ENCODE measurements around the gene FAM131C.
A peak's percentile ranks its signal among the peaks of the same experiment; 100 is the strongest.

The FAM131C gene

DNA sequence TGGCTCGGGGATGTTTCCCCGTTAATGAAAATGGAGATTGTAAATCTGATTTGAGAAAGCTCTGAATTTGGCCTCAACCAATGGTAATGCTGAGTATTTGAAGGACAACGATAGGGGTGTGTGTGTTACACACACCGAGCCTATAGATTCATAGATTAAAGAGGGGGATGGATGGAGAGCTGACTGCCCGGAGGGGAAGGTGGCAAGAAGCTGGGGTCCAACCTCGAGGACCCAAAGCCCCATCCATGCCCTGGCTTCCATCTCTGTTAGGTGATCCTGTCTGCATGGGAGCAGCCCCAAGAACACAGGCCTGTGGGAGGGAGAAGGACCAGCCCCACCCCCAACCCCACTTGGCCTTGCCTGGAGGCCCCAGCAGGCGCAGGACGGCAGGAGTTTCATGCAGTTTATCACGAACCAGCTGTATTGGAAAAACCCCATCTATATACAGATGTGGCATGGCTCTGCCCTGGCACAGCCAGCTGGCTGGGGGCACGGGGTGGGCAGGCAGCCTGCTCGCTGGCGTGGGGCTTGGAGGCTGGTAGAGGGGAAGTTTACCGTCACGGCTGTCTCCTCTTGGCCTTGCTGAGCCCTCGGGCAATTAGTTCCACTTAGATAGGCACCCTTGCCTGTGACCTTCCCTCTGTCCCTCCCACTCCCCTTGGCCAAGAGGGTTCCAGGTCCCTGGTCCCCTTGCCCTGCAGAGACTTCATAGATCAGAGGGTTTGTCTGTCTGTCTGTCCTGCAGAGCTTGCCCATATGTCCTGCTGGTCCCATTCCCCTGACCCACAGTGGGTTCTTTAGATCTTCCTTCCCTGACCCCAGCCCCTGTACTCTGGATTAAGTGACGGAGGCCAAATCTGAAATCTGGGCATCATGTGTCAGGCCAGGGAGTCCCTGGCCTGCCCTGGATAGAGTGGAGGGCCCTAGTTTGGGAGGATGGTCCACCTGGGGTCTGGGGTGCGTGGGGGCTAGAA is 58.7 kb downstream of the FAM131C start:
- Histone ChIP-seq H3K4me1 (ENCODE audit: control insufficient read depth, insufficient read depth, low read length) (peaks cover 8% of the 10 kb centered on the region), H3K9me3 (ENCODE audit: control insufficient read depth, insufficient read depth, low read length) (no peaks in the 10 kb centered on the region), H3K9ac (ENCODE audit: low read depth, low read length) (no peak overlapping the region), H3K27me3 (ENCODE audit: control insufficient read depth, insufficient read depth, low read length) (no peaks in the 10 kb centered on the region), H3K36me3 (ENCODE audit: control insufficient read depth, insufficient read depth, low read length) (no peaks in the 10 kb centered on the region), H3K4me3 (ENCODE audit: low read depth, low read length) (no peak overlapping the region)

DNA sequence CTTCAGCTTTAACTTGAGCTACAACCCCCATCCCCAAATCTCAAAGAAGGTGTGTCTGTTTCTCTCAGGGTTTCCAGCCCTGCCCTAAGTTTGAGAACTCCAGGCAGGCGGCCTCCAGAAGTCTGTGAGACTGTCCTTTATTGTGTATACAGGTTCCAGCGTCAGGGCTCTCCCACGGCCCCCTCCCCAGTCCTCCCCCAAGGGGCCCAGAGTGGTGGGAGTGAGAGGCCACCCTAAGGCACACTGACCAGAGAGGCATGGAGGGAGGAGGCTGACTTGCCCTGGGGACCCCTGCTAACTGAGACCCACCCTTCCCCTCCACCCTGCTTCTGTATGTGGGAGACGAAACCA is 59.6 kb downstream of the FAM131C start:
- Histone ChIP-seq H3K9ac (ENCODE audit: low read depth, low read length) (no peak overlapping the region), H3K4me3 (ENCODE audit: low read depth, low read length) (peak overlapping the region; percentile 30), H3K36me3 (ENCODE audit: control insufficient read depth, insufficient read depth, low read length) (no peaks in the 10 kb centered on the region), H3K9me3 (ENCODE audit: control insufficient read depth, insufficient read depth, low read length) (no peaks in the 10 kb centered on the region), H3K4me1 (ENCODE audit: control insufficient read depth, insufficient read depth, low read length) (peaks cover 8% of the 10 kb centered on the region), H3K27me3 (ENCODE audit: control insufficient read depth, insufficient read depth, low read length) (no peaks in the 10 kb centered on the region)

DNA sequence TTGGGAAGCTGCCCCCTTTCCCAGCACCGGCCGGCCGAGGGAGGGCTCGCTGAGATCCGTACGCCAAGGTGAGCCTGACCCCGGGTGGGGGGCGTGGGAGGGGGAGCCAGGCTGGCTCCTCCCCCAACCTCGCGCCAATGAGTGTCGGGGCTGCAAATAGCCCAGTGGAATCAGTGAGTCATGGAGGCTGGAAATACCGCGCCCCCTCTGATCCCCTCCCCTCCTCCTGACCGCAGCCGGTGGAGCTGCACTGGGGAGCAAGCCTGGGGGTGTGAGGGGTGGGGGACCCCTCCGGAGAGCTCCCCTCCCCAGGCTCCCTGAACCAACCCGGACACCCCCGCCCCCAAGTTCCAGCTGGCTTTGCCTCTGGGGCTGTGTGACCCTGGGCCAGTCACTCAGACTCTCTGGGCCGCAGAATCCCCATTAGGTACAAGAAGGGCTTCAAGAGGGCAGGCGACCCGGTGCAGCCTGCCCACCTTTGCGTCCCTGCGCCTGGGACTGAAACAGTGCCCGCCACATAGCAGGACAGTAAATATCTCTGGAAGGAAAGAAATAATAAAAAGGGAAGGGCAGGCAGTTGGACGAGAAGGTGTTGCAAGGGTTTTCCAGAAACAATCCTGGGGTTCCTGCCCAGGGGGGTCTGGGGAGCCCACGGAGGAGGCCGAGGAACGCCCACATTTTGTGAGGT is 60.1 kb downstream of the FAM131C start:
- H3K36me3 ChIP-seq (ENCODE audit: control insufficient read depth, insufficient read depth, low read length) = no peaks in the 10 kb centered on the region
- peak overlapping the region; percentile 30 for H3K4me3 ChIP-seq (ENCODE audit: low read depth, low read length)
- H3K27me3 ChIP-seq (ENCODE audit: control insufficient read depth, insufficient read depth, low read length) = no peaks in the 10 kb centered on the region
- no peak overlapping the region for H3K9ac ChIP-seq (ENCODE audit: low read depth, low read length)
- no peaks in the 10 kb centered on the region for H3K9me3 ChIP-seq (ENCODE audit: control insufficient read depth, insufficient read depth, low read length)
- peaks cover 8% of the 10 kb centered on the region for H3K4me1 ChIP-seq (ENCODE audit: control insufficient read depth, insufficient read depth, low read length)

DNA sequence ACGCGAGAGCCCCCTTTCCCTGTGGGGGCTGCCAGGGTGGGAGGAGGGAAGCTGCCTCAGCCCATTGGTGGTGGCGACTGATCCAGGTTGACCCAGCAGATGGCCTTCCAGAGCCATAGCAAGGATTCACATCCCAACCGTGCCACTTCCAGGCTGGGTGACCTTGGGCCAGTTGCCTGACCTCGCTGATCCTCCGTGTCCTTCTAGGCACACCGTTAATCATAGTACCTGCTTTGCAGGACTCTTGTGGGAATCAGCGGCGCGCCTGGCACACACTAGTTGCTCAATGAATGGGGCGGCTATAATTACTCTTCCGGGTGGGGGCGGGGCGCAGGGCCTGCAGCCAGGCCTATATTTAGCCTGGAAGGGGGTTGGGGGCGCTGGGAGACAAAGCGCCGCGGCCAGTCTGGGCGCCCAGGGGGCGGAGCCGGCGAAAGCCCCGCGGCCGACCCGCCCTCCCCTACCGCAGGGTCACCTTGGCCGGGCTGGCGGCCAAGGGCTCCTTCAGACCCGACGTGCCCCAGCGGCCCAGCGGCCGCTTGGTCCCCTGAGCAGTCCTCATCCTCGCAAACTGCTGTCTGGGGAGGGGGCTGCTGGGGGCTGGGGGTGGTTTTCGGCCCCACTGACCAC is 60.7 kb downstream of the FAM131C start:
- peak overlapping the region; percentile 61 for H3K4me3 ChIP-seq (ENCODE audit: low read depth, low read length)
- peak overlapping the region; percentile 41 for H3K9ac ChIP-seq (ENCODE audit: low read depth, low read length)
- no peaks in the 10 kb centered on the region for H3K27me3 ChIP-seq (ENCODE audit: control insufficient read depth, insufficient read depth, low read length)
- H3K4me1 ChIP-seq (ENCODE audit: control insufficient read depth, insufficient read depth, low read length) = peaks cover 8% of the 10 kb centered on the region
- no peaks in the 10 kb centered on the region for H3K36me3 ChIP-seq (ENCODE audit: control insufficient read depth, insufficient read depth, low read length)
- H3K9me3 ChIP-seq (ENCODE audit: control insufficient read depth, insufficient read depth, low read length) = no peaks in the 10 kb centered on the region

DNA sequence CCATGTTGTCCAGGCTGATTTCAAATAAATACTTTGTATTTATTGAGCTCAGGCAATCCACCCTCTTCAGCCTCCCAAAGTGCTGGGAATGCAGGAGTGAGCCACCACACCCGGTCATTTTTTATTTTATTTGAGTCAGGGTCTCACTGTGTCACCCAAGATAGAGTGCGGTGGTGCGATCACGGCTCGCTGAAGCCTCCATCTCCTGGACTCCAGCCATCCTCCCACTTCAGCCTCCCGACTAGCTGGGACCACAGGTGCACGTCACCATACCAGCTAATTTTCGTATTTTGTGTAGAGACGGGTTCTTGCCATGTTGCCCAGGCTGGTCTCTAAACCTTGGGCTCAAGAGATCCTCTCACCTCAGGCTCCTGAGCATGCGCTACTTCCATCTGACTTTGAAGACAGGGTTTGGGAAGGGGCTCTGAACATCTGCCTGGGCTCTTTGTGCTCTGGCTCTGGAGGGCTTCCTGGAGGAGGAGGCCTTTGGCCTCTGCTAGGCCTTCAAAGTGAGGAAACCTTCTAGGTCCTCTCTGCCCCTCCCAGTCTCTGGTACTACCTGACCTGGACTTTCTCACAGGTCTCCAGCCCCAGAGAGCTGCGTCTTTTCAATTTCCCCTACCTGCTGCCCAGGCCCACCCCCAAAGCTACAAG is 61.4 kb downstream of the FAM131C start:
- Histone ChIP-seq H3K9ac (ENCODE audit: low read depth, low read length) (peak overlapping the region; percentile 41), H3K9me3 (ENCODE audit: control insufficient read depth, insufficient read depth, low read length) (no peaks in the 10 kb centered on the region), H3K4me1 (ENCODE audit: control insufficient read depth, insufficient read depth, low read length) (peaks cover 8% of the 10 kb centered on the region), H3K4me3 (ENCODE audit: low read depth, low read length) (peak overlapping the region; percentile 61), H3K36me3 (ENCODE audit: control insufficient read depth, insufficient read depth, low read length) (no peaks in the 10 kb centered on the region), H3K27me3 (ENCODE audit: control insufficient read depth, insufficient read depth, low read length) (no peaks in the 10 kb centered on the region)

DNA sequence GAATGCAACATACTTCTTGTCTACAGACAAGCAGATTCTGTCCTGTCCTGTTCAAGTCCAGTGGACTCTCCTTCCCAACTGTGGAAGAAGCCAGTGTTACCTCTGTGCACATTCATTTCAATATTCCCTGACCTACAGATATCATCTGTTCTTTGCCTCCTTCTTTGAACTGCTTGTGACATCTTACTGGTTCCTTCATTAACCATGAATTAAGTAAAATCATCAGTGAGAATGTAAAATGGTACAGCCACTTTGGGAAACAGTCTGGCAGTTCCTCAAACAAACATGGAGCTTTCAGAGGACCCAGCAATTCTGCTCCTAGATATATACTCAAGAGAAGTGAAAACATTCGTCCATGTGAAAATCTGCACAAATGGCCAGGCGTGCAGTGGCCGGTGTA is 62.6 kb downstream of the FAM131C start:
- H3K4me1 ChIP-seq (ENCODE audit: control insufficient read depth, insufficient read depth, low read length) = peaks cover 8% of the 10 kb centered on the region
- H3K36me3 ChIP-seq (ENCODE audit: control insufficient read depth, insufficient read depth, low read length) = no peaks in the 10 kb centered on the region
- no peak overlapping the region for H3K9ac ChIP-seq (ENCODE audit: low read depth, low read length)
- no peak overlapping the region for H3K4me3 ChIP-seq (ENCODE audit: low read depth, low read length)
- peaks cover 2% of the 10 kb centered on the region for H3K27me3 ChIP-seq (ENCODE audit: control insufficient read depth, insufficient read depth, low read length)
- H3K9me3 ChIP-seq (ENCODE audit: control insufficient read depth, insufficient read depth, low read length) = no peaks in the 10 kb centered on the region

DNA sequence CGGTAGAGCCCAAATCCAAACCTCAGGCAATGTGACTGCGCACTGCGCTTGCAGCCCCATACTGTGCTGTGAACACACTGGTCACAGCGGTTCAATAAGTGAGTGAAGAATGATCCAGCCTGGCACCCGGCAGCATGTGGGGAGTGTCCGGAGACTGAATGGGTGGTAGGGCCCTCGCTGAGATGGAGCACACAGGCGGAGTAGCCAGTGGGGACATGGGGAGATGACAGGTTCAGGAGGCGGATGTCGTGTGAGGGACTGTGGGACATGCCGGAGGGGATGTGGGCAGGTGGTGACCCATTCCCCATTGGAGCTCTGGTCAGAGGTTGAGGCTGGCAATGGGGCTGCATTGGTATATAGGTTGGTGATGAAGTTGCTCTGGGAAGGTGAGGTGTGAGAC is 63.8 kb downstream of the FAM131C start:
- Histone ChIP-seq H3K9ac (ENCODE audit: low read depth, low read length) (no peak overlapping the region), H3K27me3 (ENCODE audit: control insufficient read depth, insufficient read depth, low read length) (peaks cover 2% of the 10 kb centered on the region), H3K4me3 (ENCODE audit: low read depth, low read length) (no peak overlapping the region), H3K9me3 (ENCODE audit: control insufficient read depth, insufficient read depth, low read length) (no peaks in the 10 kb centered on the region), H3K4me1 (ENCODE audit: control insufficient read depth, insufficient read depth, low read length) (peaks cover 5% of the 10 kb centered on the region), H3K36me3 (ENCODE audit: control insufficient read depth, insufficient read depth, low read length) (no peaks in the 10 kb centered on the region)

DNA sequence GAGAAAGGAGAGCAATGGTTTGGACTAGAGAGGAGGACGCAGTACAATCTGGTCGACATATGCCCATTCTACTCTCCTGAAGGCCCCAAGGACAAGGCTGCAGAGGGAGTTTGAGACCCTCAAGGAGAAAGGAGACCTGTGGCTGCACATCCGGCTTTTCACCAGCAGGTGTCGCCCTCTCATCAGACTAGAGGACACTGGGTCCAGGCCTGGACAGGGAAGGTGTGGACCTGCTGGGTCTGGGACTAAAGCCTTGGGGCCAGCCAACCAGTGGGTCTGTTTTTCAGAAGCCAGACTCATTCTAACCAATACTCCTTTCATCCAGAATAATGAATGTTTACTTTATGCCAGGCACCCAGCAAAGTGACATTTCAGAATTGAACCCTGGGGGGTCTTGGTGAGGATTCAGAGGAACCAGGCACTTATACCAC is 64.4 kb downstream of the FAM131C start:
- peaks cover 5% of the 10 kb centered on the region for H3K4me1 ChIP-seq (ENCODE audit: control insufficient read depth, insufficient read depth, low read length)
- H3K9me3 ChIP-seq (ENCODE audit: control insufficient read depth, insufficient read depth, low read length) = no peaks in the 10 kb centered on the region
- H3K9ac ChIP-seq (ENCODE audit: low read depth, low read length) = no peak overlapping the region
- no peak overlapping the region for H3K4me3 ChIP-seq (ENCODE audit: low read depth, low read length)
- H3K36me3 ChIP-seq (ENCODE audit: control insufficient read depth, insufficient read depth, low read length) = no peaks in the 10 kb centered on the region
- peaks cover 2% of the 10 kb centered on the region for H3K27me3 ChIP-seq (ENCODE audit: control insufficient read depth, insufficient read depth, low read length)

Measured in iPS-15b (cell line).